Activated CD8-positive, alpha-beta T cell treated with anti-CD3 and anti-CD28 coated beads for 36 hours (primary cell): ENCODE measurements around the gene KRTAP10-9. TPM values are rescaled to one million over a fixed set of nuclear protein-coding genes. Genes with fewer than 3 reads are reported as not detected.
"Not testable (repeated sequence)": the region's sequence is repeated elsewhere in the genome, so short reads cannot be mapped to it uniquely, and the experiment has no call there.

Source experiments
- ATAC-seq: fragments of 200-7000 bp; cut with Tn5 transposase; one replicate; pipeline ENCODE4 v1.10.0; 2021; ENCODE audit warnings: mild to moderate bottlenecking, moderate library complexity
- CTCF ChIA-PET: fragments of 350-600 bp; sonication (Branson Sonifier 250); formaldehyde crosslinking; loops from one replicate; lab custom pipeline; 2021; ENCODE audit warnings: antibody characterized with exemption; lab: Charles Lee
- POLR2A ChIA-PET: fragments of 350-600 bp; sonication (Branson Sonifier 250); formaldehyde crosslinking; loops from one replicate; lab custom pipeline; 2021; ENCODE audit warnings: antibody characterized with exemption; lab: Charles Lee
- DNase-seq: peaks from one replicate; pipeline ENCODE4 v3.0.0-alpha.2; 2020
- H3K27ac Mint-ChIP-seq: one replicate; pipeline ENCODE4 v1.8.0; 2021; ENCODE audit warnings: mild to moderate bottlenecking, mixed read lengths
- H3K27me3 Mint-ChIP-seq: one replicate; pipeline ENCODE4 v1.8.0; 2021; ENCODE audit warnings: mixed read lengths
- H3K36me3 Mint-ChIP-seq: one replicate; pipeline ENCODE4 v1.8.0; 2021; ENCODE audit warnings: low read depth, mixed read lengths
- H3K4me1 Mint-ChIP-seq: one replicate; pipeline ENCODE4 v1.8.0; 2021; ENCODE audit warnings: low read depth, mixed read lengths
- H3K4me3 Mint-ChIP-seq: one replicate; pipeline ENCODE4 v1.8.0; 2021; ENCODE audit warnings: mild to moderate bottlenecking, moderate library complexity, mixed read lengths
- H3K9me3 Mint-ChIP-seq: one replicate; pipeline ENCODE4 v1.8.0; 2021; ENCODE audit warnings: mixed read lengths
- intact Hi-C: fragments of 100-400 bp; cut with micrococcal nuclease; formaldehyde crosslinking; loops from one replicate; pipeline ENCODE4 v1.10.0; 2022
- total RNA-seq, 2 experiments: library from RNA; stranded (reverse); gene quantifications; one replicate each; pipeline ENCODE4 v1.2.3, GENCODE V29; 2021
- TF ChIP-seq, protein P1 (sequence below): fragments of 200-600 bp; IDR thresholded peaks from one replicate; pipeline ENCODE4 v1.8.0; 2022; ENCODE audit warnings: antibody characterized with exemption, mild to moderate bottlenecking

The KRTAP10-9 gene
- total RNA-seq, 2 experiments from 2014 or later: not detected

DNA sequence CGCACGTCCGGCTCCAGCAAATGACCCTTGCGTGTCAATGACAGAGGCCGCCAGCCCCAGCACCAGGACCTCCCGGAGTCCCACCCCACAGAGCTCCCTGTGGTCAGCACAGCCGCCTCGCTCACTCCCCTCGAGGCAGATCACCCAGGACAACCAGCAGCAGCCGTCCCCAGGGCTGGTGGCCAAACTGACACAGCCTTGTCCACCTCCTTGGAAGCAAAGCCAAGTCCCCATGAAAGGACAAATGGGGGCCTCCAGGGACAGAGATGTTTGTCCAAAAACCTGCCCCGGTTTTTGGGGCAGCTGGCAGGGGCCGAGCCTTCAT lies 12.4 kb downstream of the KRTAP10-9 start:
- Mint-ChIP-seq H3K27ac (no peak overlapping the region), H3K27me3 (no peaks in the 10 kb centered on the region), H3K4me3 (no peak overlapping the region), H3K36me3 (no peaks in the 10 kb centered on the region), H3K9me3 (peaks cover 24% of the 10 kb centered on the region), H3K4me1 (no peaks in the 10 kb centered on the region)
- ChIA-PET POLR2A (no interaction called here), CTCF (no interaction called here)
- DNase-seq (no peak), ATAC-seq (no peak)
- intact Hi-C loops: no loop called here
- TF ChIP-seq, protein P1, sequence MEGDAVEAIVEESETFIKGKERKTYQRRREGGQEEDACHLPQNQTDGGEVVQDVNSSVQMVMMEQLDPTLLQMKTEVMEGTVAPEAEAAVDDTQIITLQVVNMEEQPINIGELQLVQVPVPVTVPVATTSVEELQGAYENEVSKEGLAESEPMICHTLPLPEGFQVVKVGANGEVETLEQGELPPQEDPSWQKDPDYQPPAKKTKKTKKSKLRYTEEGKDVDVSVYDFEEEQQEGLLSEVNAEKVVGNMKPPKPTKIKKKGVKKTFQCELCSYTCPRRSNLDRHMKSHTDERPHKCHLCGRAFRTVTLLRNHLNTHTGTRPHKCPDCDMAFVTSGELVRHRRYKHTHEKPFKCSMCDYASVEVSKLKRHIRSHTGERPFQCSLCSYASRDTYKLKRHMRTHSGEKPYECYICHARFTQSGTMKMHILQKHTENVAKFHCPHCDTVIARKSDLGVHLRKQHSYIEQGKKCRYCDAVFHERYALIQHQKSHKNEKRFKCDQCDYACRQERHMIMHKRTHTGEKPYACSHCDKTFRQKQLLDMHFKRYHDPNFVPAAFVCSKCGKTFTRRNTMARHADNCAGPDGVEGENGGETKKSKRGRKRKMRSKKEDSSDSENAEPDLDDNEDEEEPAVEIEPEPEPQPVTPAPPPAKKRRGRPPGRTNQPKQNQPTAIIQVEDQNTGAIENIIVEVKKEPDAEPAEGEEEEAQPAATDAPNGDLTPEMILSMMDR: no peak

DNA sequence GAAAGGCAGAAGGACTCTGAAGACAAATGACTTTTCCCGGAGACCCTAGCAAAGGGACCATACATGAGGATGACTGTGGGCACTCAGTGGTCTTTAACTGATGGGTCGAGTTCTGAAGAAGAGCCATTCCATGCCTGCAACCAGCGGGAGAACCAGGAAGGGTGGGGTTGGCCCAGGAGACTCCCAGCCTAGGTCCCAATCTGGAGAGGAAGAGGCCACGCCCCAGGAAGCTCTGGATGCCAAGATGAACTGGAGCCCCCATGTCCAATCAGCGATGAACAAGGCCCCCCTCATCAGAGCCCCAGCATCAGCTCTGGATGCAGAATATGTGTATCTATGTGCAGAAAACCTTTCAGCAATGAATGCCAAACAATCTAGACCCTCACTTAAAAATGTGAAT lies 13.9 kb downstream of the KRTAP10-9 start:
- TF ChIP-seq, protein P1: no peak
- ATAC-seq: no peak
- H3K4me1 Mint-ChIP-seq: no peaks in the 10 kb centered on the region
- H3K4me3 Mint-ChIP-seq: no peak overlapping the region
- H3K27ac Mint-ChIP-seq: no peak overlapping the region
- no peak for DNase-seq
- peaks cover 34% of the 10 kb centered on the region for H3K9me3 Mint-ChIP-seq
- POLR2A ChIA-PET: no interaction called here
- no peaks in the 10 kb centered on the region for H3K36me3 Mint-ChIP-seq
- H3K27me3 Mint-ChIP-seq: no peaks in the 10 kb centered on the region
- intact Hi-C loops: no loop called here
- CTCF ChIA-PET: no interaction called here

DNA sequence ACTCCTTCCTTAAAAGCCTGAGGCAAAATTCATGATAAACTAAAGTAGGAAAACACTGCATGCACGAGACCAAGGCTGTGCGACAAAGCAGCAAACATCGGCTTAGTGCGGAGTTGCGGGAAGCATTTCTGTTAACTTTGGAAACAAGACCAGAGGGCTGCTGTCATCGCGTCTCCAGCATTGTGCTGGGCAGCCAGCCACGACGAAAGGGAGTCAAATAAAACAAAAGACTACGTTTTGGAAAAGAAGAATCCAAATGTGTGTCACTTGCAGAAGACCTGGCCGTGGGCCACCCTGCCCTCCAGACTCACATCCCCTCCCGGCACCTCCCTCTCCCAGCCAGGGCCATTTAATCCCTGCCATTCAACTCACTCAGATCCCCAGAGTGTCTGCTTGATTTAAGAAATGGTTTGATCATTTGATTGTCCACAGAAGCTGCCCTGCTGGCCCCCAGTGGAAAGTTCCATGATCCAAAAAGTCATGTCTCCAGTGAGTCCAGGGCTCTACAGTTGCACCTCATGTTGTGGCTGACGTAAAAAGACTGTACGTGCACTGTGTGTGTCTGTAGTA lies 16.9 kb downstream of the KRTAP10-9 start:
- no peak overlapping the region for H3K27ac Mint-ChIP-seq
- H3K27me3 Mint-ChIP-seq: no peaks in the 10 kb centered on the region

DNA sequence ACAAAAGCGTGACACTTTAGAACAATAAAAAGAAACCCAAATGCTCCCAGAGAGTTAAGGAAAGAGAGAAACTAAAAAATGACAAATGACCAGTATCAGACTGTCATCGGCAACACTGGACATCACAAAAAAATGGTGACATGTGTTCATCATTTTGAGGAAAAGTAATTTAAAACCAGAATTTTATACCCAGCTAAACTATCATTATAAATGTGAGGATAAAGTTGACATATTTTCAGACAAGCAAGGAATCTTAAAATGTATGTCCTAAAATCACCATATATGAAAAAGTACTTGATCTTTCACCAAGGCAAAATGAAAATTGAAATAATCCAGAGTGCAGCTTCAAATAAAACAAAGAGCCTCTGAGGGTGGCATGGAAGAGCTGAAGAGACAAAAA lies 18.0 kb downstream of the KRTAP10-9 start:
- DNase-seq (no peak), ATAC-seq (no peak)
- ChIA-PET CTCF (interaction anchor here (1.0 to 1.2 kb wide), 2 partner anchors 26 to 149 kb away, joined by 3 to 4 read pairs; no protein-coding TSS in a partner anchor), POLR2A (no interaction called here)
- Mint-ChIP-seq H3K36me3 (no peaks in the 10 kb centered on the region), H3K4me3 (no peak overlapping the region), H3K27me3 (no peaks in the 10 kb centered on the region), H3K4me1 (peaks cover 6% of the 10 kb centered on the region), H3K9me3 (peaks cover 34% of the 10 kb centered on the region), H3K27ac (no peak overlapping the region)
- TF ChIP-seq, protein P1: no peak
- intact Hi-C loops: no loop called here

More for the DNA sequence above, 16.9 kb downstream of the KRTAP10-9 start:
- ATAC-seq (no peak), DNase-seq (no peak)
- intact Hi-C loops: no loop called here
- POLR2A ChIA-PET: no interaction called here
- H3K9me3 Mint-ChIP-seq: peaks cover 34% of the 10 kb centered on the region
- H3K4me1 Mint-ChIP-seq: peaks cover 6% of the 10 kb centered on the region
- no peak overlapping the region for H3K4me3 Mint-ChIP-seq
- no peaks in the 10 kb centered on the region for H3K36me3 Mint-ChIP-seq
- CTCF ChIA-PET: no interaction called here
- TF ChIP-seq, protein P1: no peak

DNA sequence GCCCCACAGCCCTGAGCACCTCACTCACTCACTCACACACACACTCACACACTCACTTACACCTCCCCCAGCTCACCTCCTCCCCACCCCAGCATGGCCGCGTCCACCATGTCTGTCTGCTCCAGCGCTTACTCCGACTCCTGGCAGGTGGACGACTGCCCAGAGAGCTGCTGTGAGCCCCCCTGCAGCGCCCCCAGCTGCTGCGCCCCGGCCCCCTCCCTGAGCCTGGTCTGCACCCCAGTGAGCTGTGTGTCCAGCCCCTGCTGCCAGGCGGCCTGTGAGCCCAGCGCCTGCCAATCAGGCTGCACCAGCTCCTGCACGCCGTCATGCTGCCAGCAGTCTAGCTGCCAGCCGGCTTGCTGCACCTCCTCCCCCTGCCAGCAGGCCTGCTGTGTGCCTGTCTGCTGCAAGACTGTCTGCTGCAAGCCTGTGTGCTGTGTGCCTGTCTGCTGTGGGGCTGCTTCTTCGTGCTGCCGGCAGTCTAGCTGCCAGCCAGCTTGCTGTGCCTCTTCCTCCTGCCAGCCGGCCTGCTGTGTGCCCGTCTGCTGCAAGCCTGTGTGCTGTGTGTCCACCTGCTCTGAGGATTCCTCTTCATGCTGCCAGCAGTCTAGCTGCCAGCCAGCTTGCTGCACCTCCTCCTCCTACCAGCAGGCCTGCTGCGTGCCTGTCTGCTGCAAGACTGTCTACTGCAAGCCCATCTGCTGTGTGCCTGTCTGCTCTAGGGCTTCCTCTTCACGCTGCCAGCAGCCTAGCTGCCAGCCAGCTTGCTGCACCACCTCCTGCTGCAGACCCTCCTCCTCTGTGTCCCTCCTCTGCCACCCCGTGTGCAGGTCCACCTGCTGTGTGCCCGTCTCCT lies 19.7 kb downstream of the KRTAP10-9 start, which contains the start of gene KRTAP10-11:
TSS of gene KRTAP10-11 (plus strand) at position 49 of the 856 bp plus-strand sequence. CDS start at position 94, 45 bp downstream.
- peaks cover 26% of the 10 kb centered on the region for H3K9me3 Mint-ChIP-seq
- POLR2A ChIA-PET: interaction anchor here (0.8 kb wide), 1 partner anchor 27 kb away, joined by 3 read pairs; no protein-coding TSS in a partner anchor
- H3K36me3 Mint-ChIP-seq, ATAC-seq, DNase-seq, H3K27me3 Mint-ChIP-seq, H3K27ac Mint-ChIP-seq, H3K4me1 Mint-ChIP-seq, H3K4me3 Mint-ChIP-seq, intact Hi-C loops: not testable (repeated sequence)
- CTCF ChIA-PET: interaction anchor here (0.7 to 1.5 kb wide), 5 partner anchors 14 to 97 kb away, joined by 3 to 4 read pairs (median 3); partner anchors contain the start of gene KRTAP12-1
